Endothelial cell of umbilical vein (primary cell): ENCODE measurements around the gene P2RY2. TPM values are rescaled to one million over a fixed set of nuclear protein-coding genes. Genes with fewer than 3 reads are reported as not detected.

Experiments used
- BruUV-seq: library from RNA; stranded (reverse); fragments of 400-500 nt; replicated peaks from 2 replicates; lab custom pipeline; 2021; lab: Mats Ljungman, UMichigan
- CTCF ChIA-PET: fragments of 300-600, 350-600 bp; sonication (Branson Sonifier 250); formaldehyde crosslinking; loops from one replicate; lab custom pipeline; 2021; ENCODE audit warnings: antibody characterized with exemption, inconsistent platforms; lab: Charles Lee
- POLR2A ChIA-PET: fragments of 300-600, 350-600 bp; sonication (Branson Sonifier 250); formaldehyde crosslinking; loops from one replicate; lab custom pipeline; 2021; ENCODE audit warnings: antibody characterized with exemption, inconsistent platforms; lab: Charles Lee
- DNase-seq: peaks from one replicate; pipeline ENCODE4 v3.0.0-alpha.2; 2011; ENCODE audit warnings: low read depth, low spot score
- FAIRE-seq: peaks from 2 replicates; lab custom pipeline; 2011; peaks lifted over from hg19 to GRCh38; lab: Jason Lieb, UNC
- H2AFZ ChIP-seq: 2 replicates; pipeline ENCODE4 v1.6.0; 2012; ENCODE audit warnings: low read depth, low read length, control low read depth, inconsistent platforms
- H3K27ac ChIP-seq: 2 replicates; pipeline ENCODE4 v1.5.1; 2011; ENCODE audit warnings: low read depth, mild to moderate bottlenecking, control low read depth, low read length, moderate library complexity; ENCODE audit not compliant: insufficient read depth
- H3K27me3 ChIP-seq, 2 experiments: 2 replicates each; pipeline versions ENCODE4 v1.6.0 to v1.6.1; 2011; ENCODE audit warnings: low read length in 2 of 2, mixed read lengths in 1 of 2; ENCODE audit not compliant: control insufficient read depth in 2 of 2, insufficient read depth in 2 of 2
- H3K36me3 ChIP-seq, 2 experiments: 2 replicates in 1 of 2; 3 replicates in 1 of 2; pipeline ENCODE4 v1.5.1; 2011; ENCODE audit warnings: low read length in 2 of 2, mild to moderate bottlenecking in 1 of 2, moderate library complexity in 1 of 2; ENCODE audit not compliant: control insufficient read depth in 2 of 2, insufficient read depth in 2 of 2; ENCODE audit errors: extremely low read depth in 1 of 2
- H3K4me1 ChIP-seq: 3 replicates; pipeline ENCODE4 v1.5.1; 2011; ENCODE audit warnings: mild to moderate bottlenecking, low read length; ENCODE audit not compliant: control insufficient read depth, insufficient read depth; ENCODE audit errors: extremely low read depth
- H3K4me2 ChIP-seq: 2 replicates; pipeline ENCODE4 v1.6.1; 2011; ENCODE audit warnings: low read length, control low read depth, mixed read lengths; ENCODE audit not compliant: insufficient read depth
- H3K4me3 ChIP-seq, 3 experiments: fragments of 200-600 bp in 1 of 3; sonication (generic), shearing (Covaris generic) in 1 of 3; replicated peaks in 1 of 3; 2 replicates each; pipeline ENCODE4 v1.5.1; 2011 to 2016; ENCODE audit warnings: control low read depth in 3 of 3, low read length in 3 of 3, mild to moderate bottlenecking in 2 of 3, inconsistent platforms in 1 of 3, low read depth in 1 of 3, moderate library complexity in 1 of 3; ENCODE audit not compliant: insufficient read depth in 1 of 3
- H3K79me2 ChIP-seq: 2 replicates; pipeline ENCODE4 v1.6.0; 2012; ENCODE audit warnings: low read length, inconsistent platforms; ENCODE audit not compliant: control insufficient read depth, insufficient read depth
- H3K9ac ChIP-seq: replicated peaks from 2 replicates; pipeline ENCODE3; 2011; ENCODE audit warnings: low read length, control low read depth; ENCODE audit not compliant: insufficient read depth; ENCODE audit errors: extremely low read depth
- H3K9me1 ChIP-seq: replicated peaks from 3 replicates; pipeline ENCODE4 v1.6.0; 2011; ENCODE audit warnings: mild to moderate bottlenecking, low read length; ENCODE audit not compliant: control insufficient read depth, insufficient read depth; ENCODE audit errors: extremely low read depth
- H3K9me3 ChIP-seq: replicated peaks from 2 replicates; pipeline ENCODE4 v1.5.1; 2012; ENCODE audit warnings: low read length, inconsistent platforms; ENCODE audit not compliant: control insufficient read depth, insufficient read depth
- H4K20me1 ChIP-seq: replicated peaks from 2 replicates; pipeline ENCODE3; 2011; ENCODE audit warnings: mild to moderate bottlenecking, low read length; ENCODE audit not compliant: control insufficient read depth, insufficient read depth; ENCODE audit errors: extremely low read depth
- CTCF ChIP-seq, 2 donors: IDR thresholded peaks; 1 replicate in 1 of 2; 2 replicates in 1 of 2; pipeline ENCODE4 v1.5.1; 2011; ENCODE audit warnings: low read length in 2 of 2, mild to moderate bottlenecking in 2 of 2, moderate library complexity in 2 of 2, control low read depth in 1 of 2, inconsistent platforms in 1 of 2, low read depth in 1 of 2; ENCODE audit not compliant: insufficient read depth in 1 of 2; ENCODE audit errors: extremely low read depth in 1 of 2
- EZH2 ChIP-seq: IDR thresholded peaks from 2 replicates; pipeline ENCODE4 v1.6.1; 2012; ENCODE audit warnings: borderline replicate concordance, low read depth, mild to moderate bottlenecking, moderate library complexity, low read length, inconsistent platforms; ENCODE audit not compliant: severe bottlenecking
- FOS ChIP-seq: IDR thresholded peaks from 2 replicates; pipeline ENCODE4 v1.6.1; 2011; ENCODE audit warnings: mild to moderate bottlenecking, low read length, moderate library complexity, borderline replicate concordance; ENCODE audit not compliant: insufficient read depth
- GATA2 ChIP-seq: IDR thresholded peaks from 2 replicates; pipeline ENCODE4 v1.7.0; 2011; ENCODE audit warnings: low read depth, mild to moderate bottlenecking, moderate library complexity, mixed read lengths, low read length; ENCODE audit not compliant: insufficient read length, insufficient read depth
- JUN ChIP-seq: IDR thresholded peaks from 2 replicates; pipeline ENCODE4 v1.6.1; 2011; ENCODE audit warnings: borderline replicate concordance, low read depth; ENCODE audit not compliant: insufficient read length, insufficient read depth
- MAX ChIP-seq: IDR thresholded peaks from 2 replicates; pipeline ENCODE4 v1.6.1; 2011; ENCODE audit not compliant: insufficient read depth, insufficient read length
- MYC ChIP-seq: IDR thresholded peaks from one replicate; pipeline ENCODE4 v1.6.1; 2011; ENCODE audit warnings: mild to moderate bottlenecking, low read depth, low read length
- POLR2A ChIP-seq: IDR thresholded peaks from 2 replicates; pipeline ENCODE4 v1.6.1; 2012; ENCODE audit warnings: low read depth, mild to moderate bottlenecking, control low read depth, low read length
- POLR2AphosphoS5 ChIP-seq: IDR thresholded peaks from 2 replicates; pipeline ENCODE4 v1.6.1; 2012; ENCODE audit warnings: low read depth, mild to moderate bottlenecking, control low read depth, low read length, moderate library complexity; ENCODE audit not compliant: insufficient read depth
- dilution Hi-C: fragments of 300-500 bp; cut with MboI; formaldehyde crosslinking; loops from one replicate; pipeline ENCODE4 v1.15.0; 2019; ENCODE audit warnings: low sequenced_read_pairs; ENCODE audit not compliant: extremely low pct_ligation_motif_present
- intact Hi-C: fragments of 100-400 bp; cut with micrococcal nuclease; formaldehyde crosslinking; loops from one replicate; pipeline ENCODE4 v1.10.0; 2022
- polyA plus RNA-seq, 4 experiments: library from polyadenylated mRNA; depleted of rRNA in 3 of 4; stranded (reverse) in 3 of 4; unstranded in 1 of 4; fragments of >200 nt; gene quantifications; 2 replicates each; pipeline versions ENCODE4 v1.2.1 to v1.2.3, GENCODE V29; 2011 to 2012; ENCODE audit warnings: missing spikeins in 1 of 4
- total RNA-seq: library from RNA; stranded (reverse); gene quantifications from 2 replicates; pipeline ENCODE4 v1.2.3, GENCODE V29; 2021

P2RY2 gene
- total and polyA plus RNA-seq, 2 donors (not counting 3 experiments of a cell fraction or from before 2014, with no cell fraction given), result 4.8 to 5.6 TPM

- TF ChIP-seq FOS, result no peak
- TF ChIP-seq EZH2, result no peak
- no peak for TF ChIP-seq MYC
- no peak for TF ChIP-seq POLR2A
- TF ChIP-seq JUN, result no peak
- TF ChIP-seq POLR2AphosphoS5, result no peak
- no peak for TF ChIP-seq MAX
- no peak for TF ChIP-seq CTCF (IDR thresholded peaks at IDR 0.05; ENCODE audit: extremely low read depth in 1 of 2, insufficient read depth in 1 of 2, low read depth in 1 of 2, low read length in 2 of 2)
- TF ChIP-seq GATA2, result no peak
- H2AFZ ChIP-seq, result no peak overlapping the region
- BruUV-seq, result no TSS peak
- ChIA-PET CTCF (no interaction called here), POLR2A (no interaction called here)
- intact Hi-C loops, result no loop called here
- dilution Hi-C loops, result no loop called here
- no peaks in the 10 kb centered on the region for H3K9me1 ChIP-seq
- DNase-seq (no peak), FAIRE-seq (no peak)
- H3K27ac ChIP-seq, result no peak overlapping the region
- no peaks in the 10 kb centered on the region for H3K27me3 ChIP-seq
- H3K9me3 ChIP-seq, result no peaks in the 10 kb centered on the region
- no peaks in the 10 kb centered on the region for H3K79me2 ChIP-seq
- no peak overlapping the region for H3K4me3 ChIP-seq
- no peak overlapping the region for H3K4me2 ChIP-seq
- H3K4me1 ChIP-seq, result peaks cover 27% of the 10 kb centered on the region
- no peak overlapping the region for H3K9ac ChIP-seq
- H4K20me1 ChIP-seq, result no peaks in the 10 kb centered on the region
- H3K36me3 ChIP-seq, result no peaks in the 10 kb centered on the region
Measured at GRCh38 chr11:73172992-73173656, 45.0 kb upstream of the P2RY2 start.
